Naive thymus-derived CD4-positive, alpha-beta T cell (primary cell): ENCODE results near the gene ANKRD13D. TPM values are rescaled to one million over a fixed set of nuclear protein-coding genes. Genes with fewer than 3 reads are reported as not detected.

Experiments used
- ATAC-seq: fragments of 150-1000 bp; cut with Tn5 transposase; 2 replicates; pipeline ENCODE4 v1.10.0; 2021; ENCODE audit warnings: mild to moderate bottlenecking, moderate library complexity
- CTCF ChIA-PET: fragments of 350-600 bp; sonication (Branson Sonifier 250); formaldehyde crosslinking; loops from one replicate; lab custom pipeline; 2021; ENCODE audit warnings: antibody characterized with exemption; lab: Charles Lee
- POLR2A ChIA-PET: fragments of 350-600 bp; sonication (Branson Sonifier 250); formaldehyde crosslinking; loops from one replicate; lab custom pipeline; 2021; ENCODE audit warnings: antibody characterized with exemption, inconsistent platforms; lab: Charles Lee
- DNase-seq, 9 donors: peaks; one replicate each; pipeline versions ENCODE4 v3.0.0 to v3.0.0-alpha.2; 2020 to 2022; ENCODE audit warnings: mixed read lengths in 1 of 9
- H3K27ac ChIP-seq: one replicate; pipeline ENCODE4 v1.7.0; 2013; ENCODE audit warnings: mild to moderate bottlenecking, low read depth, low read length, moderate library complexity
- H3K27me3 ChIP-seq, 2 donors: one replicate each; pipeline ENCODE4 v1.7.0; 2013; ENCODE audit warnings: low read length in 2 of 2, mild to moderate bottlenecking in 2 of 2, moderate library complexity in 2 of 2; ENCODE audit not compliant: control insufficient read depth in 2 of 2, insufficient read depth in 2 of 2
- H3K36me3 ChIP-seq, 3 experiments: 1 replicate in 2 of 3; 2 replicates in 1 of 3; pipeline ENCODE4 v1.7.0; 2013; ENCODE audit warnings: low read length in 3 of 3, mild to moderate bottlenecking in 3 of 3, moderate library complexity in 1 of 3; ENCODE audit not compliant: insufficient read depth in 3 of 3, control insufficient read depth in 2 of 3
- H3K4me1 ChIP-seq, 2 donors: one replicate each; pipeline ENCODE4 v1.7.0; 2013; ENCODE audit warnings: low read length in 2 of 2, mild to moderate bottlenecking in 2 of 2, moderate library complexity in 1 of 2; ENCODE audit not compliant: control insufficient read depth in 2 of 2, insufficient read depth in 2 of 2
- H3K4me3 ChIP-seq: 2 replicates; pipeline ENCODE4 v1.7.0; 2013; ENCODE audit warnings: mild to moderate bottlenecking, low read length
- H3K9me3 ChIP-seq, 3 experiments: 1 replicate in 2 of 3; 2 replicates in 1 of 3; pipeline ENCODE4 v1.7.0; 2013; ENCODE audit warnings: low read length in 3 of 3; ENCODE audit not compliant: control insufficient read depth in 2 of 3
- H3K27ac Mint-ChIP-seq, 9 donors: one replicate each; pipeline ENCODE4 v1.8.0; 2020 to 2022; ENCODE audit warnings: mixed read lengths in 9 of 9, mild to moderate bottlenecking in 8 of 9, moderate library complexity in 5 of 9, inconsistent platforms in 2 of 9
- H3K27me3 Mint-ChIP-seq, 5 donors: one replicate each; pipeline ENCODE4 v1.8.0; 2021 to 2022; ENCODE audit warnings: mixed read lengths in 5 of 5, mild to moderate bottlenecking in 1 of 5
- H3K36me3 Mint-ChIP-seq, 5 donors: one replicate each; pipeline ENCODE4 v1.8.0; 2020 to 2022; ENCODE audit warnings: mixed read lengths in 5 of 5, mild to moderate bottlenecking in 3 of 5, inconsistent platforms in 1 of 5
- H3K4me1 Mint-ChIP-seq, 7 donors: one replicate each; pipeline ENCODE4 v1.8.0; 2020 to 2022; ENCODE audit warnings: mixed read lengths in 7 of 7, mild to moderate bottlenecking in 3 of 7, inconsistent platforms in 1 of 7
- H3K4me3 Mint-ChIP-seq, 10 donors: one replicate each; pipeline ENCODE4 v1.8.0; 2020 to 2022; ENCODE audit warnings: mild to moderate bottlenecking in 10 of 10, mixed read lengths in 10 of 10, moderate library complexity in 6 of 10, inconsistent platforms in 2 of 10
- H3K9me3 Mint-ChIP-seq, 11 donors: one replicate each; pipeline ENCODE4 v1.8.0; 2020 to 2022; ENCODE audit warnings: mixed read lengths in 11 of 11, mild to moderate bottlenecking in 4 of 11, inconsistent platforms in 1 of 11, moderate library complexity in 1 of 11
- intact Hi-C, 2 donors: fragments of 100-400 bp; cut with micrococcal nuclease; formaldehyde crosslinking; loops; one replicate each; pipeline ENCODE4 v1.15.1; 2023
- polyA plus RNA-seq, 2 donors: library from polyadenylated mRNA; unstranded; fragments of 300-500 nt; fragmentation: Illumina TruSeq; gene quantifications; one replicate each; pipeline ENCODE4 v1.2.3, GENCODE V29; 2021
- total RNA-seq, 6 experiments: library from RNA in 5 of 6; stranded (reverse) in 5 of 6; gene quantifications; 1 replicate in 5 of 6; 2 replicates in 1 of 6; pipeline ENCODE4 v1.2.3 and lab custom pipeline; 2021 to 2026

Gene ANKRD13D
- total and polyA plus RNA-seq, 7 experiments from 2014 or later: 6.3 to 286 (median 187) TPM

DNA sequence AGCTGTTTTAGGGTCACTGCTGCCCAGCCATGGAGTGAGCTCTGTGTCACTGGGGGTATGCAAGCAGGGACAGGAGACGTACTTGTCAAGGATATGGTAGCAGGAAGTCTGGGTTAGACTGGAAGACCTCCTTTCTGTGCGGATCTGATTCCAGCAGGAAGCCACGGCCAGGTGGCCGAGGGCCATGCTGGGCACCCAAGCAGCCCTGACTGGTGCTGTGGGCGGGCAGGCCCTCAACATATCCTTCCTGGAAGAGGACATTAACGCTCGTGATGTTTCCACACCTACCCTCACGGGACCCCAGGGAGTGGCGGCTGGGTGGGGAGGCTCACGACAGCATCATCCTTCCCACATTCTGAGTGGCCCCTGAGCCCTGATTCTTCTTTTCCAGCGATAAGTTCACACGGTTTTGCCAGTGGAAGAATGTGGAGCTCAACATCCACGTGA, 8.7 kb upstream of the ANKRD13D start:
- H3K27ac Mint-ChIP-seq: peak overlapping the region; percentile 87 to 100 (median 97)
- ATAC-seq: no peak
- peaks cover 3 to 33% (median 8%) of the 10 kb centered on the region in 5 donors for H3K36me3 Mint-ChIP-seq
- no peak overlapping the region for H3K4me3 ChIP-seq
- POLR2A ChIA-PET: interaction anchor here (1.0 to 21.3 kb wide), 4 partner anchors 7 to 40 kb away, joined by 4 to 729 read pairs (median 367); partner anchors contain the start of genes ANKRD13D and GRK2
- no peaks in the 10 kb centered on the region for H3K27me3 Mint-ChIP-seq
- H3K27me3 ChIP-seq: no peaks in the 10 kb centered on the region
- H3K4me1 Mint-ChIP-seq: peaks cover 35 to 74% (median 53%) of the 10 kb centered on the region in 7 donors
- intact Hi-C loops: no loop called here
- DNase-seq: no peak
- peaks cover 47 to 71% (median 55%) of the 10 kb centered on the region in 3 experiments for H3K36me3 ChIP-seq
- H3K9me3 ChIP-seq: no peaks in the 10 kb centered on the region
- H3K9me3 Mint-ChIP-seq: no peaks in the 10 kb centered on the region
- peak overlapping the region in 5 of 10 donors; percentile 18 to 99 (median 49) for H3K4me3 Mint-ChIP-seq
- peaks cover 49 to 60% of the 10 kb centered on the region in 2 donors for H3K4me1 ChIP-seq
- peak overlapping the region; percentile 93 for H3K27ac ChIP-seq
- CTCF ChIA-PET: interaction anchor here (1.5 to 1.8 kb wide), 2 partner anchors 8 to 9 kb away, joined by 3 to 7 read pairs; no protein-coding TSS in a partner anchor

DNA sequence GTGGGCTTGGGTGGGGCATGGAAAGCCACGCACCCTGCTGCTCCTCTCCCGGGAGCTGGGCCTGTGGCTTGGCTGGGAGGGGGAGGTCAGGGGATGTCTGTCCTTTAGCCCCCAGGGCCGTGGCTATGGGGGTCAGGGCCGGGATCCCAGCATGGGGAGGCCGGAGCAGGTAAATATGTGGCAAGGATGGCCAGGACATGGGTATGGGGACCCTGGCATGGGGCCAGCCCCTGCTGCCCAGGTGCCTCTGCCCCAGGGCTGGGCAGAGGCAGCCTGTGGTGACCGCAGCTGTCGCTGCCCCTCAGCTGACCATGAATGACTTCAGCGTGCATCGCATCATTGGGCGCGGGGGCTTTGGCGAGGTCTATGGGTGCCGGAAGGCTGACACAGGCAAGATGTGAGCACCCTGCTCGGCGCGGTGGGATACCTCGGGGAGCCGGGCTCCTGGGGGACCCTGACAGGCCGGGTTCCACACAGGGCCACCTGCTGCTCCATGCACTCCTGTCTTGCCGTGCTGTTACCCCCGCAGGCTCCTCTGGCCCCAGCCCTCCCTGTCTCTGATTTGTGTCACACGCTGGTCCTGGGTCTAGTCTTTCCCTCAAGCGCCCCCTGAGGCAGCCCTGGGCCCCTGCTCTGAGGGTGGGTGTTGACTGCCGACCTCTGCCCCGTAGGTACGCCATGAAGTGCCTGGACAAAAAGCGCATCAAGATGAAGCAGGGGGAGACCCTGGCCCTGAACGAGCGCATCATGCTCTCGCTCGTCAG, 8.1 kb upstream of the ANKRD13D start:
- H3K27me3 Mint-ChIP-seq: no peaks in the 10 kb centered on the region
- DNase-seq (no peak), ATAC-seq (no peak)
- Histone ChIP-seq H3K27me3 (no peaks in the 10 kb centered on the region), H3K4me3 (no peak overlapping the region), H3K27ac (peak overlapping the region; percentile 93), H3K4me1 (peaks cover 49 to 60% of the 10 kb centered on the region in 2 donors), H3K9me3 (no peaks in the 10 kb centered on the region), H3K36me3 (peaks cover 47 to 77% (median 55%) of the 10 kb centered on the region in 3 experiments)
- H3K27ac Mint-ChIP-seq: peak overlapping the region in 8 of 9 donors; percentile 9 to 100 (median 95)
- intact Hi-C loops: no loop called here
- H3K4me1 Mint-ChIP-seq: peaks cover 29 to 71% (median 47%) of the 10 kb centered on the region in 7 donors
- CTCF ChIA-PET: interaction anchor here (0.5 kb wide), 1 partner anchor 741 kb away, joined by 3 read pairs; no protein-coding TSS in a partner anchor
- H3K36me3 Mint-ChIP-seq: peaks cover 3 to 30% (median 8%) of the 10 kb centered on the region in 5 donors
- no peaks in the 10 kb centered on the region for H3K9me3 Mint-ChIP-seq
- peak overlapping the region in 1 of 10 donors; percentile 4 for H3K4me3 Mint-ChIP-seq
- POLR2A ChIA-PET: interaction anchor here (1.0 to 21.3 kb wide), 4 partner anchors 6 to 41 kb away, joined by 4 to 729 read pairs (median 367); partner anchors contain the start of genes ANKRD13D and GRK2

DNA sequence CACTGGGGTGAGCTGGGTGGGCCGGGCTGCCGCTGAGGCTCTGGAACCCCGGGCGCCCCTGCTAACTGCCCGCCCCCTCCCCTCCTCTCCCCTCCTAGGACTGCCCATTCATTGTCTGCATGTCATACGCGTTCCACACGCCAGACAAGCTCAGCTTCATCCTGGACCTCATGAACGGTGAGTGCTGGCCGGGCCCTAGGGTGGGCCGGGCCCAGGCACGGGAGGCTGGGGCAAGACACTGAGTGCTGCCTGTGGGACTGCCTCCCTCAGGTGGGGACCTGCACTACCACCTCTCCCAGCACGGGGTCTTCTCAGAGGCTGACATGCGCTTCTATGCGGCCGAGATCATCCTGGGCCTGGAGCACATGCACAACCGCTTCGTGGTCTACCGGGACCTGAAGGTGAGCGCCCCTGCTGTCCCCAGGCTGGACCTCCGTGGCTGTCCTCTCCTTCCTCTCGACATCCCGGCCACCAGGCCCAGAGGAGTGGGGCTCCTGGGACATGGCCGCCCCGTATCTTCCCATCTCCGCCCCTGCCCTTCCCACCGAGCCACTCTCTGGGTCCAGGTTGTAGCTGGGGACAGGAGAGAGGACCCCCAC, 7.5 kb upstream of the ANKRD13D start:
- peak overlapping the region in 7 of 9 donors; percentile 46 to 100 (median 70) for H3K27ac Mint-ChIP-seq
- no peak for ATAC-seq
- peaks cover 3 to 28% (median 8%) of the 10 kb centered on the region in 5 donors for H3K36me3 Mint-ChIP-seq
- Histone ChIP-seq H3K36me3 (peaks cover 47 to 79% (median 57%) of the 10 kb centered on the region in 3 experiments), H3K27ac (peak overlapping the region; percentile 93), H3K4me3 (no peak overlapping the region), H3K27me3 (no peaks in the 10 kb centered on the region), H3K9me3 (no peaks in the 10 kb centered on the region), H3K4me1 (peaks cover 49 to 60% of the 10 kb centered on the region in 2 donors)
- intact Hi-C loops: no loop called here
- CTCF ChIA-PET: interaction anchor here (0.6 to 0.9 kb wide), 2 partner anchors 20 to 72 kb away, joined by 3 read pairs; partner anchors contain the start of gene POLD4
- H3K27me3 Mint-ChIP-seq: no peaks in the 10 kb centered on the region
- H3K4me1 Mint-ChIP-seq: peaks cover 26 to 71% (median 45%) of the 10 kb centered on the region in 7 donors
- no peak for DNase-seq
- no peaks in the 10 kb centered on the region for H3K9me3 Mint-ChIP-seq
- no peak overlapping the region for H3K4me3 Mint-ChIP-seq
- POLR2A ChIA-PET: interaction anchor here (1.0 to 21.3 kb wide), 4 partner anchors 8 to 21 kb away, joined by 4 to 729 read pairs (median 5); partner anchors contain the start of gene GRK2

DNA sequence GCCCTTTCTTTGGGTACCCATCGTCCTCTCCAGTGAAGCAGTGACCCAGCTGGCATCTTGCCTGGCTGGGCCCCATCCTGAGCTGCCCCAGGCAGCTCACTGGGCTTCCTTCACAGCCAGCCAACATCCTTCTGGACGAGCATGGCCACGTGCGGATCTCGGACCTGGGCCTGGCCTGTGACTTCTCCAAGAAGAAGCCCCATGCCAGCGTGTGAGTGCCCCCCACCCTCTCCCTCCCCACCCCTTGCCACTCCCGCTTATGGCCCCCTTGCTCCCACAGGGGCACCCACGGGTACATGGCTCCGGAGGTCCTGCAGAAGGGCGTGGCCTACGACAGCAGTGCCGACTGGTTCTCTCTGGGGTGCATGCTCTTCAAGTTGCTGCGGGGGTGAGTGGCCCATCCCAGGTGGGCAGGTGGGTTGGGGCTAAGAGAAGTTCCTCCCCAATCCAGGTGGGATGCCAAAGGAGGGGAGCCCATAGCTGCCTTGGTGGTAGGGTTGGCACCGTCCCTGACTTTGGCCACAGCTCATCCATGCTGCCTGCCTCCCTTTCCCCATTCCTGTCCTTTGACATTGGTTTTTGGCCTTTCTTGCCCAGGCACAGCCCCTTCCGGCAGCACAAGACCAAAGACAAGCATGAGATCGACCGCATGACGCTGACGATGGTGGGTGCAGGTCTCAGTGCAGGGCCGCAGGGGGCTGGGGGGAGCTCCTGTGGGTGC, 6.8 kb upstream of the ANKRD13D start:
- ChIA-PET POLR2A (interaction anchor here (1.0 to 21.3 kb wide), 5 partner anchors 9 to 157 kb away, joined by 3 to 729 read pairs (median 4); partner anchors contain the start of gene GRK2), CTCF (interaction anchor here (0.6 to 0.9 kb wide), 3 partner anchors 20 to 202 kb away, joined by 3 read pairs; partner anchors contain the start of gene POLD4)
- Mint-ChIP-seq H3K4me1 (peaks cover 26 to 71% (median 46%) of the 10 kb centered on the region in 7 donors), H3K4me3 (peak overlapping the region in 2 of 10 donors; percentile 35 to 41), H3K36me3 (peaks cover 3 to 27% (median 8%) of the 10 kb centered on the region in 5 donors), H3K9me3 (no peaks in the 10 kb centered on the region), H3K27me3 (no peaks in the 10 kb centered on the region), H3K27ac (peak overlapping the region; percentile 48 to 100 (median 81))
- Histone ChIP-seq H3K27me3 (no peaks in the 10 kb centered on the region), H3K4me3 (no peak overlapping the region), H3K27ac (peak overlapping the region; percentile 93), H3K4me1 (peaks cover 49 to 60% of the 10 kb centered on the region in 2 donors), H3K9me3 (no peaks in the 10 kb centered on the region), H3K36me3 (peaks cover 47 to 79% (median 58%) of the 10 kb centered on the region in 3 experiments)
- intact Hi-C loops: no loop called here
- DNase-seq: no peak
- no peak for ATAC-seq

DNA sequence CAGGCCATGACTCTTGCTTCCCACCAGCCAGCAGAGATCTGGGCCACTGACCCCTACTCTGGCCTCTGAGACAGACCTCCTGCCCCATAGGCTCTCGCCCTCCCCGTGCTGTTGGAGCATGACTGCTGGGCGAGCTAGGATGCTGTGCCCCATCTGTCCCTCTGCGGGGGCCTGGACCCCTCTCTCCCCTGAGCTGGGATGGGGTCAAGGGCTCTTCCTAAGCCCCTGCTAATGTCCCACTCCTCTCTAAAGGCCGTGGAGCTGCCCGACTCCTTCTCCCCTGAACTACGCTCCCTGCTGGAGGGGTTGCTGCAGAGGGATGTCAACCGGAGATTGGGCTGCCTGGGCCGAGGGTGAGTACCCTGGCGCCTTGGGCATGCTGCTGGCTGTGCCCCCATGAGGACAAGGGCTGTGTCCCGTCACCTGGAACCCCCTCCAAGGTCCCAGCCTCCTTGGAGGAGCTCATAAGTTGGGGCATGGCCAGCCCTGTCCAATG, 6.2 kb upstream of the ANKRD13D start:
- H3K4me3 ChIP-seq: no peak overlapping the region
- POLR2A ChIA-PET: interaction anchor here (0.7 to 21.3 kb wide), 8 partner anchors 8 to 156 kb away, joined by 3 to 729 read pairs (median 4); partner anchors contain the start of gene GRK2
- Mint-ChIP-seq H3K4me3 (no peak overlapping the region), H3K4me1 (peaks cover 26 to 71% (median 46%) of the 10 kb centered on the region in 7 donors), H3K27me3 (no peaks in the 10 kb centered on the region), H3K36me3 (peaks cover 3 to 28% (median 12%) of the 10 kb centered on the region in 5 donors), H3K9me3 (peaks cover 0 to 3% (median 0%) of the 10 kb centered on the region in 11 donors), H3K27ac (peak overlapping the region; percentile 48 to 100 (median 81))
- peak overlapping the region; percentile 93 for H3K27ac ChIP-seq
- no peaks in the 10 kb centered on the region for H3K9me3 ChIP-seq
- ATAC-seq (no peak), DNase-seq (no peak)
- no peaks in the 10 kb centered on the region for H3K27me3 ChIP-seq
- peaks cover 47 to 79% (median 58%) of the 10 kb centered on the region in 3 experiments for H3K36me3 ChIP-seq
- peaks cover 51 to 62% of the 10 kb centered on the region in 2 donors for H3K4me1 ChIP-seq
- intact Hi-C loops: no loop called here
- CTCF ChIA-PET: interaction anchor here (1.2 to 1.5 kb wide), 2 partner anchors 12 to 34 kb away, joined by 3 read pairs; no protein-coding TSS in a partner anchor
